DOHH2 (cell line): ENCODE results near the gene FAM156A.
"Not testable (repeated sequence)": the region's sequence is repeated elsewhere in the genome, so short reads cannot be mapped to it uniquely, and the experiment has no call there.

ENCODE experiments used
- H3F3A ChIP-seq: fragments of 200-600 bp; sonication (generic), shearing (Covaris generic); 2 replicates; pipeline ENCODE4 v1.6.0; 2016; ENCODE audit warnings: antibody characterized with exemption, mild to moderate bottlenecking; ENCODE audit not compliant: control insufficient read depth, insufficient read depth
- H3K27ac ChIP-seq: fragments of 200-600 bp; sonication (generic); 2 replicates; pipeline ENCODE4 v1.5.1; 2014; ENCODE audit warnings: low read depth, mild to moderate bottlenecking, low read length, moderate library complexity
- H3K27me3 ChIP-seq: fragments of 200-600 bp; sonication (generic); 2 replicates; pipeline ENCODE4 v1.6.1; 2014; ENCODE audit warnings: mild to moderate bottlenecking, low read length, mixed read lengths; ENCODE audit not compliant: control insufficient read depth
- H3K36me3 ChIP-seq: fragments of 200-600 bp; sonication (generic); 2 replicates; pipeline ENCODE4 v1.6.1; 2014; ENCODE audit warnings: mild to moderate bottlenecking, low read length, moderate library complexity, mixed read lengths; ENCODE audit not compliant: control insufficient read depth
- H3K4me1 ChIP-seq: fragments of 200-600 bp; sonication (generic); 2 replicates; pipeline ENCODE4 v1.6.1; 2014; ENCODE audit warnings: mild to moderate bottlenecking, low read length, mixed read lengths; ENCODE audit not compliant: control insufficient read depth
- H3K4me2 ChIP-seq: fragments of 200-600 bp; sonication (generic); 2 replicates; pipeline ENCODE4 v1.6.0; 2014; ENCODE audit warnings: mild to moderate bottlenecking, low read length, moderate library complexity
- H3K4me3 ChIP-seq: fragments of 200-600 bp; sonication (generic); 2 replicates; pipeline ENCODE4 v1.5.1; 2014; ENCODE audit warnings: mild to moderate bottlenecking, low read length, mixed read lengths
- H3K79me2 ChIP-seq: fragments of 200-600 bp; sonication (generic); 2 replicates; pipeline ENCODE4 v1.6.1; 2014; ENCODE audit warnings: mild to moderate bottlenecking, low read length, mixed read lengths; ENCODE audit not compliant: control insufficient read depth
- H3K9me2 ChIP-seq: fragments of 200-600 bp; sonication (generic); replicated peaks from 2 replicates; pipeline ENCODE4 v1.6.1; 2014; ENCODE audit warnings: mild to moderate bottlenecking, low read length, mixed read lengths; ENCODE audit not compliant: control insufficient read depth
- H3K9me3 ChIP-seq: fragments of 200-600 bp; sonication (generic); 2 replicates; pipeline ENCODE4 v1.6.1; 2014; ENCODE audit warnings: antibody characterized with exemption, low read length, mixed read lengths; ENCODE audit not compliant: control insufficient read depth, insufficient read depth
- H4K20me1 ChIP-seq: fragments of 200-600 bp; sonication (generic); 2 replicates; pipeline ENCODE4 v1.6.0; 2014; ENCODE audit warnings: low read depth, mild to moderate bottlenecking, antibody characterized with exemption, low read length, moderate library complexity; ENCODE audit not compliant: control insufficient read depth, insufficient read depth
- EZH2phosphoT487 ChIP-seq: fragments of 200-600 bp; sonication (generic); IDR thresholded peaks from 2 replicates; pipeline ENCODE4 v1.6.1; 2017; ENCODE audit warnings: borderline replicate concordance, mild to moderate bottlenecking, antibody characterized with exemption, low read length, moderate library complexity, mixed read lengths
- TF ChIP-seq, protein P1 (sequence below): fragments of 200-600 bp; sonication (generic); IDR thresholded peaks from one replicate; pipeline ENCODE4 v1.5.1; 2014; ENCODE audit warnings: antibody characterized with exemption, mild to moderate bottlenecking, low read depth, low read length; ENCODE audit not compliant: poor library complexity, severe bottlenecking

The FAM156A gene

GRCh38 chrX:52958113-52958959 is at the start of gene FAM156A:
Gene FAM156A, minus strand, starts transcription at chrX:52958518. Its CDS starts 9,930 bp downstream, at chrX:52948588.
- H3K79me2 ChIP-seq, H3F3A ChIP-seq, H3K36me3 ChIP-seq, H3K4me3 ChIP-seq, H3K9me2 ChIP-seq, H3K9me3 ChIP-seq, H3K4me2 ChIP-seq, H3K27ac ChIP-seq, H4K20me1 ChIP-seq, H3K27me3 ChIP-seq, H3K4me1 ChIP-seq: not testable (repeated sequence)

- TF ChIP-seq, protein P1, sequence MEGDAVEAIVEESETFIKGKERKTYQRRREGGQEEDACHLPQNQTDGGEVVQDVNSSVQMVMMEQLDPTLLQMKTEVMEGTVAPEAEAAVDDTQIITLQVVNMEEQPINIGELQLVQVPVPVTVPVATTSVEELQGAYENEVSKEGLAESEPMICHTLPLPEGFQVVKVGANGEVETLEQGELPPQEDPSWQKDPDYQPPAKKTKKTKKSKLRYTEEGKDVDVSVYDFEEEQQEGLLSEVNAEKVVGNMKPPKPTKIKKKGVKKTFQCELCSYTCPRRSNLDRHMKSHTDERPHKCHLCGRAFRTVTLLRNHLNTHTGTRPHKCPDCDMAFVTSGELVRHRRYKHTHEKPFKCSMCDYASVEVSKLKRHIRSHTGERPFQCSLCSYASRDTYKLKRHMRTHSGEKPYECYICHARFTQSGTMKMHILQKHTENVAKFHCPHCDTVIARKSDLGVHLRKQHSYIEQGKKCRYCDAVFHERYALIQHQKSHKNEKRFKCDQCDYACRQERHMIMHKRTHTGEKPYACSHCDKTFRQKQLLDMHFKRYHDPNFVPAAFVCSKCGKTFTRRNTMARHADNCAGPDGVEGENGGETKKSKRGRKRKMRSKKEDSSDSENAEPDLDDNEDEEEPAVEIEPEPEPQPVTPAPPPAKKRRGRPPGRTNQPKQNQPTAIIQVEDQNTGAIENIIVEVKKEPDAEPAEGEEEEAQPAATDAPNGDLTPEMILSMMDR, result no peak
- TF ChIP-seq EZH2phosphoT487, result no peak
- no peaks in the 10 kb centered on the region for H3F3A ChIP-seq
- no peak overlapping the region for H3K27ac ChIP-seq
- H3K9me3 ChIP-seq, result no peaks in the 10 kb centered on the region
- H4K20me1 ChIP-seq, result no peaks in the 10 kb centered on the region
- peaks cover 11% of the 10 kb centered on the region for H3K4me1 ChIP-seq
- H3K4me3 ChIP-seq, result no peak overlapping the region
- H3K36me3 ChIP-seq, result no peaks in the 10 kb centered on the region
- no peak overlapping the region for H3K4me2 ChIP-seq
- H3K27me3 ChIP-seq, result no peaks in the 10 kb centered on the region
- H3K79me2 ChIP-seq, result no peaks in the 10 kb centered on the region
- H3K9me2 ChIP-seq, result no peaks in the 10 kb centered on the region
Measured at GRCh38 chrX:53005327-53005726, 47.0 kb upstream of the FAM156A start.

DNA sequence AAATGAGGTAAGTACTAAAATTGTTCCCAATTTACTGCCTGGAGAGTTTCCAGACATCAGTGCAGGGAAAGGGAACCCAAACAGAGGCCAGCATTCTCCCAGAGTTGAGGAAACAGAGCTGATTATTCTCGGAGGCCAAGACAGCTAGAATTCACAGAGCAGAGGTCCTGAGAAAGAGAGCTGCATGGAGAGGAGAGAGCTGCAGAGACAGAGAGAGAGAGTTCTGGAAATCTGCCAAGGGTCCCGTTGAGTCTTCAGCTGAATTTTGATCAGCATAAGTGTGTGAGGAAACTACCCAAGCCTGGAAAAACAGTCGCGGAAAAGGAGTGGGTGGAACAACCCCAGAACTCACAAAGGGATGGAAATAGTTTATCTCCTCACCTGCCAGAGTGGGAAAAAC is 46.5 kb upstream of the FAM156A start:
- H3K4me2 ChIP-seq, result no peak overlapping the region
- H4K20me1 ChIP-seq, result no peaks in the 10 kb centered on the region
- no peaks in the 10 kb centered on the region for H3K9me3 ChIP-seq
- H3F3A ChIP-seq, result no peaks in the 10 kb centered on the region
- H3K36me3 ChIP-seq, result no peaks in the 10 kb centered on the region
- H3K79me2 ChIP-seq, result no peaks in the 10 kb centered on the region
- TF ChIP-seq EZH2phosphoT487, result no peak
- TF ChIP-seq, protein P1, result no peak
- H3K27me3 ChIP-seq, result no peaks in the 10 kb centered on the region
- H3K9me2 ChIP-seq, result no peaks in the 10 kb centered on the region
- H3K4me3 ChIP-seq, result no peak overlapping the region
- H3K4me1 ChIP-seq, result peaks cover 13% of the 10 kb centered on the region
- no peak overlapping the region for H3K27ac ChIP-seq

GRCh38 chrX:53004038-53004437 is 45.7 kb upstream of the FAM156A start:
- Histone ChIP-seq H3K4me2 (no peak overlapping the region), H3K9me3 (no peaks in the 10 kb centered on the region), H3K27me3 (no peaks in the 10 kb centered on the region), H3K36me3 (no peaks in the 10 kb centered on the region), H3K4me3 (no peak overlapping the region), H3F3A (no peaks in the 10 kb centered on the region), H3K79me2 (no peaks in the 10 kb centered on the region), H4K20me1 (no peaks in the 10 kb centered on the region), H3K9me2 (no peaks in the 10 kb centered on the region), H3K4me1 (peaks cover 13% of the 10 kb centered on the region), H3K27ac (no peak overlapping the region)
- no peak for TF ChIP-seq EZH2phosphoT487
- TF ChIP-seq, protein P1, result no peak
